Transverse colon (tissue), 3 donors: ENCODE measurements around the gene EPHA4.

ENCODE experiments used
- EP300 ChIP-seq: sonication (generic); formaldehyde crosslinking; IDR thresholded peaks from one replicate; pipeline ENCODE4 v1.6.1; 2017; ENCODE audit warnings: antibody characterized with exemption, low read depth
- TF ChIP-seq, protein P1 (sequence below), 5 experiments: fragments of 200-600 bp in 3 of 5; fragments of 450-650 bp in 2 of 5; sonication (generic) in 3 of 5; IDR thresholded peaks; 1 replicate in 2 of 5; 2 replicates in 3 of 5; pipeline ENCODE4 v1.5.1; 2016 to 2017; ENCODE audit warnings: antibody characterized with exemption in 5 of 5, inconsistent platforms in 3 of 5, mild to moderate bottlenecking in 2 of 5, moderate library complexity in 1 of 5

DNA sequence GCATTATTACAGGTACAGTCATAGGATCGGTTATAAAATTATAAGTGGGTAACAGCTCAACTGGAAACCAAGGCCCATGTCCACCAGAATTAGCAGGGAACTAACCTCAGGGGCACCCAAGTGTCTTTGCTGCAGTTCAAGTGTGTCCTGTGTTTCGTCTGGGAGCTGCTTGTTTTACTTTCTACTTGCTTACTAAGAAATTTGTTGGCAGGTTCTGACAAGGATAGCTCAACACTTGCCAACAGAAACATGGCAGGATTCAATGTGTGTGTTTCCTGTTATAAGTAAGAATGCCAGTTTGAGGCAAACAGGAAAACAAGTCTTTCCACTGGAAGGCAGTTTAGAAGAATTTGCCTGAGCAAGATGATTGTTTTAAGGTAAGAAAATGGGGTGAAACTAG is 104.5 kb downstream of the EPHA4 start:
- TF ChIP-seq, protein P1, sequence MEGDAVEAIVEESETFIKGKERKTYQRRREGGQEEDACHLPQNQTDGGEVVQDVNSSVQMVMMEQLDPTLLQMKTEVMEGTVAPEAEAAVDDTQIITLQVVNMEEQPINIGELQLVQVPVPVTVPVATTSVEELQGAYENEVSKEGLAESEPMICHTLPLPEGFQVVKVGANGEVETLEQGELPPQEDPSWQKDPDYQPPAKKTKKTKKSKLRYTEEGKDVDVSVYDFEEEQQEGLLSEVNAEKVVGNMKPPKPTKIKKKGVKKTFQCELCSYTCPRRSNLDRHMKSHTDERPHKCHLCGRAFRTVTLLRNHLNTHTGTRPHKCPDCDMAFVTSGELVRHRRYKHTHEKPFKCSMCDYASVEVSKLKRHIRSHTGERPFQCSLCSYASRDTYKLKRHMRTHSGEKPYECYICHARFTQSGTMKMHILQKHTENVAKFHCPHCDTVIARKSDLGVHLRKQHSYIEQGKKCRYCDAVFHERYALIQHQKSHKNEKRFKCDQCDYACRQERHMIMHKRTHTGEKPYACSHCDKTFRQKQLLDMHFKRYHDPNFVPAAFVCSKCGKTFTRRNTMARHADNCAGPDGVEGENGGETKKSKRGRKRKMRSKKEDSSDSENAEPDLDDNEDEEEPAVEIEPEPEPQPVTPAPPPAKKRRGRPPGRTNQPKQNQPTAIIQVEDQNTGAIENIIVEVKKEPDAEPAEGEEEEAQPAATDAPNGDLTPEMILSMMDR (IDR thresholded peaks at IDR 0.05): no peak
- TF ChIP-seq EP300: no peak
